ENCODE data around the gene RNF157. TPM values are rescaled to one million over a fixed set of nuclear protein-coding genes. Genes with fewer than 3 reads are reported as not detected.

RNF157 gene
- total RNA-seq, 1 experiment from 2014 or later: 0.86 TPM

GRCh38 chr17:76160896-76161528 lies 79.3 kb downstream of the RNF157 start:
- no peaks in the 10 kb centered on the region for H3K36me3 ChIP-seq (ENCODE audit: control insufficient read depth in 1 of 2, insufficient read depth in 2 of 2, low read length in 2 of 2)
- no peaks in the 10 kb centered on the region for H3K27me3 ChIP-seq (ENCODE audit: insufficient read depth, low read length)
- CTCF ChIA-PET: interaction anchor here (1.3 to 1.9 kb wide), 2 partner anchors 21 to 36 kb away, joined by 3 to 8 read pairs; no protein-coding TSS in a partner anchor
- POLR2A ChIA-PET: no interaction called here
- TF ChIP-seq ZFX (IDR thresholded peaks at IDR 0.05) (no peak), SRF (IDR thresholded peaks at IDR 0.05; ENCODE audit: low read depth) (no peak), JUND (IDR thresholded peaks at IDR 0.05) (no peak), RAD21 (IDR thresholded peaks at IDR 0.05; ENCODE audit: low read depth) (no peak), FOSL1 (IDR thresholded peaks at IDR 0.05; ENCODE audit: low read depth) (no peak), SP1 (IDR thresholded peaks at IDR 0.05; ENCODE audit: low read depth) (no peak), CEBPB (IDR thresholded peaks at IDR 0.05; ENCODE audit: low read depth) (no peak), CBX3 (IDR thresholded peaks at IDR 0.05; ENCODE audit: low read depth) (no peak), EZH2 (IDR thresholded peaks at IDR 0.05) (no peak), SIN3A (IDR thresholded peaks at IDR 0.05; ENCODE audit: low read depth) (no peak), ZNF274 (IDR thresholded peaks at IDR 0.05; ENCODE audit: low read depth, low read length) (no peak)
- TF ChIP-seq, protein P1, sequence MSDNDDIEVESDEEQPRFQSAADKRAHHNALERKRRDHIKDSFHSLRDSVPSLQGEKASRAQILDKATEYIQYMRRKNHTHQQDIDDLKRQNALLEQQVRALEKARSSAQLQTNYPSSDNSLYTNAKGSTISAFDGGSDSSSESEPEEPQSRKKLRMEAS (IDR thresholded peaks at IDR 0.05): no peak
- H3K9me2 ChIP-seq (ENCODE audit: insufficient read depth): no peaks in the 10 kb centered on the region
- H3K79me2 ChIP-seq (ENCODE audit: insufficient read depth, low read length): no peaks in the 10 kb centered on the region
- no peaks in the 10 kb centered on the region for H4K20me1 ChIP-seq (ENCODE audit: insufficient read depth)
- RAD21 ChIA-PET (ENCODE audit: low non-redundant PET in 1 of 2, low total read pairs in 2 of 2, uncharacterized antibody in 2 of 2, unreplicated experiment in 2 of 2): no interaction called here
- H3K4me3 ChIP-seq (replicated peaks in 1 of 2; ENCODE audit: low read depth in 1 of 2, low read length in 2 of 2): no peak overlapping the region
- no TSS peak for BruUV-seq (replicated peaks)
- no peaks in the 10 kb centered on the region for H3K4me1 ChIP-seq (ENCODE audit: control insufficient read depth in 1 of 2, insufficient read depth in 2 of 2, low read length in 2 of 2)
- DNase-seq (ENCODE audit: low read depth, low spot score) (no peak), ATAC-seq (no peak)
- H3K27ac ChIP-seq (ENCODE audit: low read depth, low read length): no peak overlapping the region
- no peak overlapping the region for H3K9ac ChIP-seq (ENCODE audit: low read length)
- intact Hi-C loops (cut with micrococcal nuclease): no loop called here
- no peak overlapping the region for H2AFZ ChIP-seq (ENCODE audit: low read depth, low read length, poor library complexity, severe bottlenecking)
- no peak overlapping the region for H3K4me2 ChIP-seq (ENCODE audit: low read length)
- no peaks in the 10 kb centered on the region for H3K9me3 ChIP-seq (ENCODE audit: control insufficient read depth in 1 of 2, insufficient read depth in 1 of 2, low read depth in 1 of 2, low read length in 2 of 2)

- H3K27ac ChIP-seq (ENCODE audit: low read depth, low read length): no peak overlapping the region
- H2AFZ ChIP-seq (ENCODE audit: low read depth, low read length, poor library complexity, severe bottlenecking): no peak overlapping the region
- no peaks in the 10 kb centered on the region for H3K9me2 ChIP-seq (ENCODE audit: insufficient read depth)
- no peaks in the 10 kb centered on the region for H3K36me3 ChIP-seq (ENCODE audit: control insufficient read depth in 1 of 2, insufficient read depth in 2 of 2, low read length in 2 of 2)
- TF ChIP-seq EGR1 (IDR thresholded peaks at IDR 0.05; ENCODE audit: low read depth) (no peak), ZBTB33 (IDR thresholded peaks at IDR 0.05; ENCODE audit: extremely low read depth, insufficient replicate concordance, low read length) (no peak), SIN3A (IDR thresholded peaks at IDR 0.05; ENCODE audit: low read depth) (no peak)
- BruUV-seq (replicated peaks): no TSS peak
- H3K4me3 ChIP-seq (replicated peaks in 1 of 2; ENCODE audit: low read depth in 1 of 2, low read length in 2 of 2): no peak overlapping the region
- no peak for DNase-seq (ENCODE audit: low read depth, low spot score)
- H3K9me3 ChIP-seq (ENCODE audit: control insufficient read depth in 1 of 2, insufficient read depth in 1 of 2, low read depth in 1 of 2, low read length in 2 of 2): no peaks in the 10 kb centered on the region
- no peak overlapping the region for H3K4me2 ChIP-seq (ENCODE audit: low read length)
- H3K9ac ChIP-seq (ENCODE audit: low read length): no peak overlapping the region
- no peaks in the 10 kb centered on the region for H3K79me2 ChIP-seq (ENCODE audit: insufficient read depth, low read length)
- POLR2A ChIA-PET: no interaction called here
- intact Hi-C loops (cut with micrococcal nuclease): no loop called here
- CTCF ChIA-PET: interaction anchor here (1.9 kb wide), 1 partner anchor 23 kb away, joined by 8 read pairs; no protein-coding TSS in a partner anchor
- H3K4me1 ChIP-seq (ENCODE audit: control insufficient read depth in 1 of 2, insufficient read depth in 2 of 2, low read length in 2 of 2): no peaks in the 10 kb centered on the region
- no peaks in the 10 kb centered on the region for H3K27me3 ChIP-seq (ENCODE audit: insufficient read depth, low read length)
- no peak for ATAC-seq
- RAD21 ChIA-PET (ENCODE audit: low non-redundant PET in 1 of 2, low total read pairs in 2 of 2, uncharacterized antibody in 2 of 2, unreplicated experiment in 2 of 2): no interaction called here
- no peaks in the 10 kb centered on the region for H4K20me1 ChIP-seq (ENCODE audit: insufficient read depth)
Measured at GRCh38 chr17:76159157-76159556, 81.1 kb downstream of the RNF157 start.

Data from HCT116 (cell line).